Omental fat pad (tissue), 4 donors: ENCODE data around the gene CD8B2. TPM values are rescaled to one million over a fixed set of nuclear protein-coding genes. Genes with fewer than 3 reads are reported as not detected.
A peak's percentile ranks its signal among the peaks of the same experiment; 100 is the strongest.
"Not testable (repeated sequence)": the region's sequence is repeated elsewhere in the genome, so short reads cannot be mapped to it uniquely, and the experiment has no call there.

ENCODE experiments used
- ATAC-seq: fragments of 150-250 bp; one replicate; pipeline ENCODE4 v1.9.1; 2016; ENCODE audit warnings: mild to moderate bottlenecking, moderate library complexity; ENCODE audit not compliant: low FRiP score
- DNase-seq: peaks from one replicate; pipeline ENCODE4 v3.0.0-alpha.2; 2019; ENCODE audit warnings: low spot score
- total RNA-seq, 4 donors: library from RNA; depleted of rRNA; stranded (reverse); fragments of >200 nt; gene quantifications; one replicate each; pipeline ENCODE4 v1.1.0, GENCODE V29; 2016
- TF ChIP-seq, protein P1 (sequence below), 3 donors: fragments of 450-650 bp; IDR thresholded peaks; one replicate each; pipeline ENCODE4 v1.5.1; 2016 to 2017; ENCODE audit warnings: antibody characterized with exemption in 3 of 3, mild to moderate bottlenecking in 3 of 3, moderate library complexity in 2 of 3

The CD8B2 gene
- total RNA-seq, 4 donors from 2014 or later: not detected

DNA sequence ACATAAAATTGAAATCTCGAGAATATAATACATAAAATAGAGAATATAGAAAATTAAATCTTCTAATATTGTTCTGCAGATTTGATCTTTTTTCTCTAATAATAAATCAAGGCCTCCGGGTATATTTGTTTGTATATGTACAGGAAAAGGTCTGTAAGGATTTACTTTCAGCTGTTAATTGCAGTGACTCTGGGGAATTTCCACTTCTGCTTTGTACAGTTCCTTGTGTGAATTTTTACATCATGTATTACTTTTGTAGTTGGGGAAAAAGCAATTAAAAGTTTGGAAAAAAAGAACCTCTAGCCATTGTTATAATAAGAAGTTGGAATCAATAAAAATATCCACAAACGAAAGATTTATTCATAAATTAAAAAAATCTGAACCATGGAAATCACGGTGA lies 23.6 kb downstream of the CD8B2 start:
- ATAC-seq, DNase-seq: not testable (repeated sequence)

DNA sequence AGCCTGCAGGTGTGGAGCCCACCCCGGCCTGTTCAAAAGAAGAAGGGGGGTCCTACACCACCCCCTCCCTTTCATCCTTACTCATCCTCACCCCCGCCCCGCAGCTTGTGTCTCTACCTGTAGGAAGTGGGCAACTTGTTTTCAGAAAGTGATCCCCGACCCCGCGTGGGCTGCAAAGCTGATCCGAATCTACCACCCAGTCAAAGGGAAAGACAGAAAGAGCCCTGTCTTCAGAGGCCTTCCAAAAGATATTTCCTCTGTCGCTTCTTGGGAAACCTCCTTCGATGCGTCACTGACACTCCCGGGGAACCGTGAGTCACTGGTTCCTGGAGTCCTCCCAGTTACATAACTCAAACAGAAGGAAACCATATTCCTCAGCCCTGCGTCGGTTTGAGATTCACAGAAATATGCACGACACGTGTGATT lies 24.3 kb downstream of the CD8B2 start:
- ATAC-seq (peak; percentile 81), DNase-seq (peak; percentile 49)

GRCh38 chr2:106511934-106512333 lies 24.8 kb downstream of the CD8B2 start:
- ATAC-seq, DNase-seq: not testable (repeated sequence)

- ATAC-seq, DNase-seq: not testable (repeated sequence)
Observed at GRCh38 chr2:106513391-106513790, 26.2 kb downstream of the CD8B2 start.

DNA sequence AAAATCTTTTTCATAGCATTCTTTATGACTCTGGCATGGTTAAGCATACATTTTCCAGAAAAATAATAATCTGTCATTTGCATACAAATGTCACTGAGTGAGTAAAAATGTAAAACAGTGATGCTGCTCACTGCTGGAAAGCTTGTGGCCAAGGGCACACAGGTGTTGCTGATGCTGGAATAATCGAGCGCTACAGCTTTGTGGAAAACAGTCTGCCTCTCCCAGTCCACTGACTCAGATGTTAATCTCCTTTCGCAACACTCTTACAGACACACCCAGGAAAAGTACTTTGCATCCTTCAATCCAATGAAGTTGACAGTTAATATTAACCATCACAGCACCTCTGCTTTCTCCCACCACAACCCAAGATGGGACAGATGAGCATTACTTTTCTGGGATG lies 27.7 kb downstream of the CD8B2 start:
- peak; percentile 70 for ATAC-seq
- not testable (repeated sequence) for DNase-seq

DNA sequence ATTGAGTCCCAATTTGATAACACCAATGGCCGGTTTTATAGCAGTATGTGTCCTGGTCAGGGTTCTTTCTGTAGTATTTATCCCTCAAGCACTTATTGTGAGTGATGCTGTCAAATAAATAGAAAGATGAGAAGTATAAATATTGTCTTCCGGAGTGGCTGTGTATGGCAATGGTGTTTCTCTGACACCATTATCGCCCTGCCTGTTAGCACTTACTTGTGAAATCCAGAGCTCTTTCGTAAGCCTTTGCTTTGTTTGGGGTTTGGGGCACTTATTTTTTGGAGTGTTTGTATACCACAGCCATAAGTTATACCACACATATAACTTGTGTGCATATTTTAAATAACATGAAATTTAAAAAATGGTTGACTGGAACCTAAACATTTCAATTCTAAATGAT lies 29.3 kb downstream of the CD8B2 start:
- ATAC-seq: no peak
- DNase-seq: no peak
- TF ChIP-seq, protein P1, sequence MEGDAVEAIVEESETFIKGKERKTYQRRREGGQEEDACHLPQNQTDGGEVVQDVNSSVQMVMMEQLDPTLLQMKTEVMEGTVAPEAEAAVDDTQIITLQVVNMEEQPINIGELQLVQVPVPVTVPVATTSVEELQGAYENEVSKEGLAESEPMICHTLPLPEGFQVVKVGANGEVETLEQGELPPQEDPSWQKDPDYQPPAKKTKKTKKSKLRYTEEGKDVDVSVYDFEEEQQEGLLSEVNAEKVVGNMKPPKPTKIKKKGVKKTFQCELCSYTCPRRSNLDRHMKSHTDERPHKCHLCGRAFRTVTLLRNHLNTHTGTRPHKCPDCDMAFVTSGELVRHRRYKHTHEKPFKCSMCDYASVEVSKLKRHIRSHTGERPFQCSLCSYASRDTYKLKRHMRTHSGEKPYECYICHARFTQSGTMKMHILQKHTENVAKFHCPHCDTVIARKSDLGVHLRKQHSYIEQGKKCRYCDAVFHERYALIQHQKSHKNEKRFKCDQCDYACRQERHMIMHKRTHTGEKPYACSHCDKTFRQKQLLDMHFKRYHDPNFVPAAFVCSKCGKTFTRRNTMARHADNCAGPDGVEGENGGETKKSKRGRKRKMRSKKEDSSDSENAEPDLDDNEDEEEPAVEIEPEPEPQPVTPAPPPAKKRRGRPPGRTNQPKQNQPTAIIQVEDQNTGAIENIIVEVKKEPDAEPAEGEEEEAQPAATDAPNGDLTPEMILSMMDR (IDR thresholded peaks at IDR 0.05): no peak

DNA sequence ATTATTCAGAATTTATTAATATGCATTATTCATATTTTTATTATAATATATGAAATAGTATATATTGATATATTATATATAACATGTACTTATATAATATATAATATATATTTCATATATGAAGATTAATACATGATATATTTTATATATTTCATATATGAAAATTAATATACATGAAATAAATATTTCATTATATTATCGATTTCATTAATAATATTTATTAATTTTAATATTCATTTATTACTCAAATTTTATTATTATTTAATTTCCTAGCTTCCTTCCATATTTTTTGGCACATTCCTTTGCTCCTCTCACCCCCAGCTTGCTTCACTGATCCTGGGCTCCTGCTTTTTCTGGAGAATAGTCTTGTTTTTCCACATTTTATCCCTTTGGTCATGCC lies 29.7 kb downstream of the CD8B2 start:
- TF ChIP-seq, protein P1 (IDR thresholded peaks at IDR 0.05): no peak
- no peak for ATAC-seq
- DNase-seq: no peak

- ATAC-seq (no peak), DNase-seq (no peak)
- TF ChIP-seq, protein P1 (IDR thresholded peaks at IDR 0.05): no peak
Observed at GRCh38 chr2:106517329-106517728, 30.2 kb downstream of the CD8B2 start.

GRCh38 chr2:106519767-106520166 lies 32.6 kb downstream of the CD8B2 start:
- TF ChIP-seq, protein P1 (IDR thresholded peaks at IDR 0.05): no peak
- ATAC-seq (no peak), DNase-seq (no peak)

- TF ChIP-seq, protein P1 (IDR thresholded peaks at IDR 0.05): no peak
- DNase-seq (no peak), ATAC-seq (no peak)
Observed at GRCh38 chr2:106521016-106521415, 33.9 kb downstream of the CD8B2 start.
